ENCODE results near the gene CFAP161.
A peak's percentile ranks its signal among the peaks of the same experiment; 100 is the strongest.

Gene CFAP161

DNA sequence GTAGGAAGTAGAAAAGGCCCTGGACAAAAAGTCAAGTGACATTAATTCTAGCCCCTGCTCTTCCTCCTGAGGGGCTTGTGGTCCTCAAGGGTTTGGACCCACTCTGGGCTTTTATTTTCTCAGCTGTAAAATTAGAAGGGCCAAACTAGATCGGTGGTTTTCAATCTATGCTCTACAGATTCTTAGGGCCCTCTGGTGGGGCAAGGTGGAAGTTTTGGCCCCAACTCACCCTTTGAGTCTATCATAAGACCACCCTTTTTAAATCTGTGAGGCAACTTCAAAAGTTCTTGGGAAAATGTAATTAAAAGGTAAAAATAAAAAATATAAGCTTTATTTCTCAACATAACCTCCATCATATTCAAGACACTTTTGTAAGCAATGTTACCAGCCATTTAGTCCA is 25.6 kb upstream of the CFAP161 start:
- no peaks in the 10 kb centered on the region for H3K36me3 ChIP-seq (replicated peaks; ENCODE audit: insufficient read depth, low read length)
- H2AFZ ChIP-seq (ENCODE audit: low read length): no peak overlapping the region
- no peaks in the 10 kb centered on the region for H3K79me2 ChIP-seq (ENCODE audit: low read length)
- peak; percentile 50 for DNase-seq
- H3K9me3 ChIP-seq (replicated peaks; ENCODE audit: insufficient read depth, low read length): no peaks in the 10 kb centered on the region
- no peak overlapping the region for H3K4me2 ChIP-seq (ENCODE audit: low read depth, low read length)
- no peaks in the 10 kb centered on the region for H3K9me2 ChIP-seq (replicated peaks; ENCODE audit: insufficient read depth, low read length)
- no peak overlapping the region for H3K9ac ChIP-seq (ENCODE audit: low read length)
- no peak overlapping the region for H3K4me3 ChIP-seq (ENCODE audit: low read length)
- no peaks in the 10 kb centered on the region for H3K27me3 ChIP-seq (replicated peaks; ENCODE audit: insufficient read depth, low read length)
- TF ChIP-seq EZH2 (optimal IDR thresholded peaks at IDR 0.05; ENCODE audit: low read depth, low read length) (no peak), EZH2phosphoT487 (IDR thresholded peaks at IDR 0.05; ENCODE audit: low read length) (no peak)
- TF ChIP-seq, protein P1, sequence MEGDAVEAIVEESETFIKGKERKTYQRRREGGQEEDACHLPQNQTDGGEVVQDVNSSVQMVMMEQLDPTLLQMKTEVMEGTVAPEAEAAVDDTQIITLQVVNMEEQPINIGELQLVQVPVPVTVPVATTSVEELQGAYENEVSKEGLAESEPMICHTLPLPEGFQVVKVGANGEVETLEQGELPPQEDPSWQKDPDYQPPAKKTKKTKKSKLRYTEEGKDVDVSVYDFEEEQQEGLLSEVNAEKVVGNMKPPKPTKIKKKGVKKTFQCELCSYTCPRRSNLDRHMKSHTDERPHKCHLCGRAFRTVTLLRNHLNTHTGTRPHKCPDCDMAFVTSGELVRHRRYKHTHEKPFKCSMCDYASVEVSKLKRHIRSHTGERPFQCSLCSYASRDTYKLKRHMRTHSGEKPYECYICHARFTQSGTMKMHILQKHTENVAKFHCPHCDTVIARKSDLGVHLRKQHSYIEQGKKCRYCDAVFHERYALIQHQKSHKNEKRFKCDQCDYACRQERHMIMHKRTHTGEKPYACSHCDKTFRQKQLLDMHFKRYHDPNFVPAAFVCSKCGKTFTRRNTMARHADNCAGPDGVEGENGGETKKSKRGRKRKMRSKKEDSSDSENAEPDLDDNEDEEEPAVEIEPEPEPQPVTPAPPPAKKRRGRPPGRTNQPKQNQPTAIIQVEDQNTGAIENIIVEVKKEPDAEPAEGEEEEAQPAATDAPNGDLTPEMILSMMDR (IDR thresholded peaks at IDR 0.05; ENCODE audit: low read length): peak; percentile 59
- peaks cover 28% of the 10 kb centered on the region for H3K4me1 ChIP-seq (ENCODE audit: low read length)
- H3K27ac ChIP-seq (ENCODE audit: low read length): no peak overlapping the region
- H3F3A ChIP-seq (ENCODE audit: insufficient read depth, low read length): peaks cover 17% of the 10 kb centered on the region
- H4K20me1 ChIP-seq (ENCODE audit: insufficient read depth, low read length): no peaks in the 10 kb centered on the region

DNA sequence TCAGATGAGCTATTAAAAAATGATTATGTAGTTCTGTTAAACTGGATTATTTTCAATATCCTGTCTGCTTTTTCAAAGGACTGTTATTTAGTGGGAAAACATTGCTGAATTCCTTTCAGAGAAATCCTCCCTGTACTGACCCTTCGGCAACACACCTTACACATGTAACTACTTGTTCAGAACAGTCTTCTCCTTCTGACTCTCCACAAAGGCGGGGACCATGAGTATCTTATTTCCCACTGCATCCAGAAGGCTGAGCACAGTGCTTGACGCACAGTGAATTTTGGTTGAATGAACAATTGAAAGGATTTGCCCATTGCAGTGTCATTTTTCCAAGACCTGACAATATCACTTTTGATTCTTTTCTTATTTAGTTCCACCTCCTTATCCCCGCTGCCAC is 23.1 kb upstream of the CFAP161 start:
- Histone ChIP-seq H3K4me2 (ENCODE audit: low read depth, low read length) (peak overlapping the region; percentile 49), H2AFZ (ENCODE audit: low read length) (no peak overlapping the region), H3K9me2 (replicated peaks; ENCODE audit: insufficient read depth, low read length) (no peaks in the 10 kb centered on the region), H3K27me3 (replicated peaks; ENCODE audit: insufficient read depth, low read length) (no peaks in the 10 kb centered on the region), H3K27ac (ENCODE audit: low read length) (peak overlapping the region; percentile 55; the same call in 1 of the 2 replicates), H3K4me3 (ENCODE audit: low read length) (0 out of 2 replicates have a peak overlapping the region, but pooled peaks have one; percentile 4), H3K9ac (ENCODE audit: low read length) (no peak overlapping the region), H3K9me3 (replicated peaks; ENCODE audit: insufficient read depth, low read length) (no peaks in the 10 kb centered on the region), H3F3A (ENCODE audit: insufficient read depth, low read length) (peaks cover 17% of the 10 kb centered on the region), H3K79me2 (ENCODE audit: low read length) (no peaks in the 10 kb centered on the region), H3K4me1 (ENCODE audit: low read length) (peaks cover 25% of the 10 kb centered on the region), H3K36me3 (replicated peaks; ENCODE audit: insufficient read depth, low read length) (no peaks in the 10 kb centered on the region), H4K20me1 (ENCODE audit: insufficient read depth, low read length) (no peaks in the 10 kb centered on the region)
- DNase-seq: no peak
- TF ChIP-seq EZH2phosphoT487 (IDR thresholded peaks at IDR 0.05; ENCODE audit: low read length): no peak
- TF ChIP-seq, protein P1 (IDR thresholded peaks at IDR 0.05; ENCODE audit: low read length): no peak
- TF ChIP-seq EZH2 (optimal IDR thresholded peaks at IDR 0.05; ENCODE audit: low read depth, low read length): no peak

DNA sequence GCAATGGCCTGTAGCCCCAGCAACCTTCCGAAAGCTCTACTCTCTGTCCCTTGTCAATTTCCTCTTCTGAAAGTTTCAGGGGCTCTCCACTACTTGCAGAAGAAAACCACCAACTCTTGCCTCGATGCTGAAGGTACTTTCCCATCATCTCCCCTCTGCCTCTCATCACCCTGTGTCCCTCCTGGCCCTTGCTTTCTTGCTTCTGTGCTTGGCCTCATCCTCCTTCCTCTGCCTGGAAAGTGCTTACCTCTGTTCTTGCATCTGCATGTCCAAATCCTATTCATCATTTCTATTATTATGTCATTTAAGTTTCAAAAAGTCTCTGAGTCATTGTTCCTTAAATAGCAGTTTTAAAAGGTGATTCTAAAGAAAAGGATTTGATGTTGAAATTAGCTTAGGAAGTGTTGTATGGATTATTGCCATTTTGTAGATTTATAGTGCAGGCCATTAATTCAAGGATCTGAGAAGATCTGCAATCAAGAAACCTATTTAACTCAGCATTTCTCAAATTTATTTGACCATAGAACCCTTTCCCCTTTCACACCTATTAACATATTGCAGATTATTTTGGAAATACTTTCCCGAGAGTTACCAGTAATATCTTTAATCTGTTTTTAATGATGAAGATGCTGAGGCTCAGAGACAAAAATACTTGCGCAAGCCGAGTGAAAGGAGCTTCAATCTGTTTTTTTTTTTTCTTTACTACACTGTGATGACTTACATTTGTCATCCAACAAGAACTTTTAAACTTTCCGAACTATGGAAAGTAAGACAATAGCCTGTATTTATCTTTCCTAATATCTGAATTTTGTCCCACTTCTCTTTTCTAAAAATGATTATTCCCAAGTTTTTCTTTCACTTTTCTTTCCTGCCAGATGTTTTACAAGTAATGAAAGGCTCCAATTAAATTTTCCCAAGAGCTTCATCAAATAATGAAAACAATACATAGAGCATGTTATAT is 22.3 kb upstream of the CFAP161 start:
- H3K9me2 ChIP-seq (replicated peaks; ENCODE audit: insufficient read depth, low read length): no peaks in the 10 kb centered on the region
- no peaks in the 10 kb centered on the region for H3K27me3 ChIP-seq (replicated peaks; ENCODE audit: insufficient read depth, low read length)
- peak overlapping the region; percentile 55; the same call in 1 of the 2 replicates for H3K27ac ChIP-seq (ENCODE audit: low read length)
- peaks cover 22% of the 10 kb centered on the region for H3K4me1 ChIP-seq (ENCODE audit: low read length)
- H3K9ac ChIP-seq (ENCODE audit: low read length): no peak overlapping the region
- DNase-seq: peak; percentile 90
- H3K4me3 ChIP-seq (ENCODE audit: low read length): 0 out of 2 replicates have a peak overlapping the region, but pooled peaks have one; percentile 4
- TF ChIP-seq EZH2phosphoT487 (IDR thresholded peaks at IDR 0.05; ENCODE audit: low read length) (no peak), EZH2 (optimal IDR thresholded peaks at IDR 0.05; ENCODE audit: low read depth, low read length) (no peak)
- TF ChIP-seq, protein P1 (IDR thresholded peaks at IDR 0.05; ENCODE audit: low read length): no peak
- peaks cover 17% of the 10 kb centered on the region for H3F3A ChIP-seq (ENCODE audit: insufficient read depth, low read length)
- H4K20me1 ChIP-seq (ENCODE audit: insufficient read depth, low read length): no peaks in the 10 kb centered on the region
- no peak overlapping the region for H2AFZ ChIP-seq (ENCODE audit: low read length)
- H3K4me2 ChIP-seq (ENCODE audit: low read depth, low read length): peak overlapping the region; percentile 49
- H3K9me3 ChIP-seq (replicated peaks; ENCODE audit: insufficient read depth, low read length): no peaks in the 10 kb centered on the region
- H3K36me3 ChIP-seq (replicated peaks; ENCODE audit: insufficient read depth, low read length): no peaks in the 10 kb centered on the region
- no peaks in the 10 kb centered on the region for H3K79me2 ChIP-seq (ENCODE audit: low read length)
